ENCODE data around the gene OLFML1.

Gene OLFML1

DNA sequence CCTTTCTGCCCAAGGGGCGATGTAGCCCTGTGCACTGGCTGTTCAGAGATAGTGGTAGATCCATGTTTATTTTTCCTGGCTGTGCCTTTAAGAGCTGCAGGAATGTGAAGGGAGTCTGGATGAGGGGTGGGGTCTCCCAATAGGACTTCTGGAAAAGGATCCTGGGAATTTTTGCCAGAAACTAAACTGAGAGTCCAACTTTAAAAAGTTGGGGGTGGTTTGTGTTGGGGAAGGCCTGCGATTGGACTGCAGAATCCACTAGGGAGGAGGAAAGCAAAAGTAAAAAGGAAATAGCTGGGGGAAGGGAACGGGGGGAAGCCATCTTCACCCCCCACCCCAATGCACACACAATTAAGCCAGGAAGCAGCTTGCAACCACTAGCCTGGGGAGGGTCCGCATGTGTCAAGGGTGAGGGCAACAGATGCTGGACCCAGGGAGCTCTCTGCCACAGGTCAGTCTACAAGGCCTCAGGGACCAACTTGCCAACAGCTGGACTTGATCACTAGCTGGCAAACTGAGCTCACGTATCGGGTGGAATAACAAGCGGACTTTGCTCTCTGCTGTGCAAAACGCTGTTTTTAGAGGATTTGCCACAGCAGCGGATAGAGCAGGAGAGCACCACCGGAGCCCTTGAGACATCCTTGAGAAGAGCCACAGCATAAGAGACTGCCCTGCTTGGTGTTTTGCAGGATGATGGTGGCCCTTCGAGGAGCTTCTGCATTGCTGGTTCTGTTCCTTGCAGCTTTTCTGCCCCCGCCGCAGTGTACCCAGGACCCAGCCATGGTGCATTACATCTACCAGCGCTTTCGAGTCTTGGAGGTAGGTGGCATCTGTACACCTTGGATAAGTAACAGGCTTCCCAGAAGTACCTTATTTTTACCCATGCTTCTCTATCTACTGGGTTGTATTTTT is at the start of gene OLFML1:
Gene OLFML1 (plus strand): TSS at position 321 of the 912 bp plus-strand sequence. CDS start 370 bp downstream, at position 691.
- no peak for DNase-seq (ENCODE audit: low read depth)

DNA sequence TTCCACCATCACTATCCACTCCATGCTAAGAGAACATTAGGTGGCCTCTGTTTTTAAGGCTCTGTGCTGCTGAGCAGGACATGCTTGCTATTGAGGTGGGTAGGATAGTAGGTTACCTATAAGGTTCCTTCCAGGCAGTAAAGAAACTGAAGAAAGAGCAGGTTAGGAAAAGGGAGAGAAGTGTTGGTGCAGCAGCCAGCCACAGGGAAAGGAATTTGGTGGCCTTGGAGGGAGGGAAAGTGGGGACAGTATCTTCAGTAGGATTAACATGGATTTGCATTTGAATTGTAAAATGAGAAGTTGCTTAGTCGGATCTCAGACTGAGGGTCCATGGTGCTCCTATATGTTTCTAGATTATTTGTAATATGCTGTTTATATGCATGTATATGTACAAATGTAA is 49.2 kb upstream of the OLFML1 start:
- no peak for DNase-seq (ENCODE audit: low read depth)

DNA sequence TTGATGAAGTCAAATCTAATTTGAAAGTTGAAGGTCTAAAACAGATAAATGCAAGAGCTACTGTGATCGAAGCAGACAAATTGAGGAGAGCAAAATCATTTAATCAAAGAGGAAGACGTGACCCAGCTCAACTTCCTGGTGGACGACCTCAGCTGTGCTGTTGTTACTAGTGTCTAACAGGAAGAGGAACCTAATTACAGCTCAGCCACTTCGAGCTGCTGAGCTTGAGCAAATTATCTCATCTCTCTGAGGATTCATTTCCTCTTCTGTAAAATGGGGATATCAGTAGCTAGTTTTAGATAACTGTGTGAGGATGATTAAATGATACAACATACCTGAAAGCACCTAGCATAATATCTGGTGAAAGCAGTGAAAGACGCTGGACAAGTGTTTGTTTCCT is 48.6 kb upstream of the OLFML1 start:
- DNase-seq (ENCODE audit: low read depth) = no peak

GRCh38 chr11:7437696-7438095 is 47.6 kb upstream of the OLFML1 start:
- DNase-seq (ENCODE audit: low read depth) = peak; percentile 29

GRCh38 chr11:7439746-7440320 is 45.5 kb upstream of the OLFML1 start:
- no peak for DNase-seq (ENCODE audit: low read depth)

GRCh38 chr11:7442588-7443215 is 42.6 kb upstream of the OLFML1 start:
- peak; percentile 24 for DNase-seq (ENCODE audit: low read depth)

DNA sequence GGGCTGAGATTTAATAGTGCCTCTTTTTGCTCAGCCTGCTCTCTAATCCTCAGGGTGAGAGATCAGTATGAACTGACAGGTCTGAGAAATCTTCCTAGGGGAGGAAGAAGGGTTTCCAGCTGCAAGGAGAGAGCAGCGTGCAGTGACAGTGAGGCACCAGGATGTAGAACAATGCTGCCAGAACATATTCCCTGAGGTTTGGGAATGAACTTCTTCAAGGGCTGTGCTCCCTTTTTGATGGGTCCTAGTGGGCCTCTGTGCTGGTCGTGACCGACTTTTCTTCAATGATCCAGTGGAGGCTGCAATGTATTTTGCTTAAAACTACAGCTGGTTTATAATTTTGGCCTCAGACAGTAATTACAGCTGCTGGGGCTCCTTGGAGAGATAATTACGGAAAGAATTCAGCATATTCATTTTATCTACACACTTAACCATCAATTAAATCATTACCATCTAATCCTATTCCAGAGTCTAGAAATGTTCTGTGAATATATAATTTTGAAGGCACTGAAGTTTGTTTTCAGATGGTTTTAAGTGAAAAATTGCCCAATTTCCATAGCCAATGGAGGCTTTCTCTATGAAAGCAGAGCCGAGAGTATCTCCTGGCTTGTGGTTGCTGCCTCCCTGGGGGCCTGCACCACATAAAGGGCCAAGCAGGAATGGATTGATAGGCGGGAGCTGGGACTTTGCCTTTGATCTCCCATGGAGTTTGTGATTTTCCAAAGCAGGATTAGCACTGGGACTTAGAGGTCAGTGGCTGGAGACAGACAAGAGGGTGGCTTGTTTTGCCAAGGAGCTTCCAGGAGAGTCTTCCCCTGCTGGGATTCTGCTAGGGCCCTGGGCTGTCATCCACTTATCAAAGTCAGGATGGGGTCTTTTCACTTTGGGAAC is 41.0 kb upstream of the OLFML1 start:
- DNase-seq (ENCODE audit: low read depth) = no peak

DNA sequence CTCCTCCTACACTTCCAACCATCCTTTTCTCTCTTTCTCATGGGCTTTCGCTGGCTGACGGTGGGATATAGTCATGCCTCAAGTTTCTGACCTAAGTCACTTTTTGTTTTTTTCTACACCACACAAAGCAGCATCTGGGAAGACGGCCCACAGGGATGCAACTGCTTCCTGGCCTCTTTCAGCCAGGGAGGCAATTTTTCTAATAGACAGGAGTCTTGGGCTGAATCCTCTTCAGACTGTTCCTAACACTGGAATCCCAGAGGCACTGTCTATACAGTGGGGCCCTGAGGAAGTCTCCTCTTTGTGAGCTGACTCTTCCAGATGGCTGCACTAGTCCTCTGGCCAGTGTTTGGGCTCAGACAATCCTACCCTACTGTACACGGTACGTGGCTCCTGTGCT is 39.7 kb upstream of the OLFML1 start:
- no peak for DNase-seq (ENCODE audit: low read depth)

DNA sequence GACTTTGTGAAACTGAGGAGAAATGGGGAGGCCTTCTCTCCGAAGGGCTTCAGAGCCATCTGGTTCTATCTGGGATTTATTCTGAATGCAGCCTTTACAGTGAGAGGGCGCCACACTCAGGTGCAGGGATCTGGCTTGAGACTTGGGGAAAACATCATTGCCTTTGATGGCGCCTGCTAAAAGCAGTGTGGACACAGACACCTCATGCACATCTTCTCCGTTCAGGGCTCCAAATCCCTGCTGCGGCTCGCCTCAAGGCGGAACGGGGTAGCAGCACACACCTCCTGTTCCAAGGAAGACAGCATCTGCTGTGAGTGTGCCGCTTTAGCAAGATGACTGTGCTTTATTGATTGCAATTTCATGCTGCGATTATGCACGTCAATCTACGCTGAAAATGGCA is 37.1 kb upstream of the OLFML1 start:
- no peak for DNase-seq (ENCODE audit: low read depth)

DNA sequence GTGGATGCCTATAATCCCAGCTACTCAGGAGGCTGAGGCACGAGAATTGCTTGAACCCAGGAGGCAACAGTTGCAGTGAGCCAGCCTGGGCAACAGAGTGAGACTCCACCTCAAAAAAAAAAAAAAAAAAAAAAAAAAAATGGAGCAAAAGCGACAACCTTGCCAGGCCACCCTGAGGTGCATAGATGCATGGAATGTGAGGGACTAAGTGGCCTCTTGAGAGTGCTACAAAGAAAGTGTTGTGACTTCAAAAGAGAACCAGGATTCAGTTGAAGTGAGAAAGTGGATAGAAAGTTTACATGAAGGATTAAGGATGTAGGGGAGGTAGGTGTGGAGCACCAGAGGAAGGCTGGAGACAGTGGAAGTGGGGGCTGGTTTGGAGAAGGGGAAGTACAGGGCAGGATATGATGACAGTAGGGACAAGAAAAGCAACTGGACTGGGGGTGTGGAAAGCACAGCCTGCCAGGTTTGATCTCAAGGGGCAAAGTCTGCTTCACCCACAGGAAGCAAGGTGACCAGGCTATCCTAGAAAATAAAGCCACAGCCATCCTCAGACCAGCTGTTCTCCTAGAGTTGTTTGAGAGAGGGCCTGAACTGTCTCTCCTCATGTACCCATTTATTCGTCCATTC is 36.0 kb upstream of the OLFML1 start:
- no peak for DNase-seq (ENCODE audit: low read depth)

GRCh38 chr11:7449841-7450214 is 35.5 kb upstream of the OLFML1 start:
- no peak for DNase-seq (ENCODE audit: low read depth)

DNA sequence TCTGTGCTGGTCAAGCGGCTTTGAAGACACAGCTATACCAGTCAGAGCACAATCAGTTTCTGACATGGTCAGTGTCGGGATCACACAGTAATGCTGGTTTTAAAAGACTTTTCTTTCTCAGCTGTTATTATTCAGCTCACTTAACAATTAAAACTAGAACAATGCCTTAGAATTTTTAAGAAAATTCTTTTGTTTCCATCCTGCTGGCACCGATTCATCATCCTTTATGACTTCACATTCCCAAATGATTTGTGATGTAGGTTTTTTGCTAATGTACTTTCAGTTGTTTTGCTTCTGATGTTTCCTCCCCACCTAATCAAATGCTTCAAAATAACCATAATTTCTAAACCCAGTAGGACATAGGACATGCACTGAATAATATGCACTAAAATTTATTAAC is 34.5 kb upstream of the OLFML1 start:
- no peak for DNase-seq (ENCODE audit: low read depth)

DNA sequence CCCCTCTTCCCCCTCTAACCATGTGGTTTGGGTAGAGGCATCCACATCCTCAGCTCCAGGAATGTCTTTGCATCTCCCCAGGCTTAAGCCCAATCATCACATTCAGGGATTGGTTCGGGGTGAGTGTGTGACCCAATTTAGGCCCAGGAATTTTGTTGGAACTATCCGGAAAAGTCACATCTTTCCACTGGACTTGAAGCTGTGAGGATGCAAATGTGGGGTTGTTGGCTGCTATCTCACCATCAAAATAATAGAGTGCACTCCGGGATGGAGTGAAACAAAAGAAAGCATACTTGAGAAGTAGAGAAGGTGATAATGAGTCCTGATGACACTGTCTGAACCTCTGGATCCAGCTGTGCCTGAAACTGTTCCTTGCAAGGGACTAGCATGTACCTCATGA is 33.8 kb upstream of the OLFML1 start:
- DNase-seq (ENCODE audit: low read depth) = no peak

- DNase-seq (ENCODE audit: low read depth) = no peak
These were observed 33.3 kb upstream of the OLFML1 start for GRCh38 chr11:7451952-7452494.

DNA sequence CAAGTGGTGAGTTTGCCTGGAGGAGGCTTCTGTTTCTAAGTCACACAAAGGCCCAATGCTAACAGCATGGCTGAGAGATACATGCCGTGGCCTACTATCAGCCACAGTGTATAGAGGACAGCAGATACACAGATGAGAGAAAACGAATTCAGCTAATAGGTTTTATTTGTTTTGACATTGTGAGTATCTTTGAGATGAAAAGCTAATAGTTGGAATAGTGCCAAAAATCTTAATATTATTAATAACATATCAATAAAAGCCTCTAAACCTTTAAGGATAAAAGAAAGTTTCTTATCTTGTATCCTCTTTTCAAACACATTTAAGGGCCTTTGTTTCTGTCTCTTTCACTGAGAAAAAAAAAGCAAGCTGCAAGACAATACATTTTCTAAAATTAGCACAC is 30.5 kb upstream of the OLFML1 start:
- no peak for DNase-seq (ENCODE audit: low read depth)

DNA sequence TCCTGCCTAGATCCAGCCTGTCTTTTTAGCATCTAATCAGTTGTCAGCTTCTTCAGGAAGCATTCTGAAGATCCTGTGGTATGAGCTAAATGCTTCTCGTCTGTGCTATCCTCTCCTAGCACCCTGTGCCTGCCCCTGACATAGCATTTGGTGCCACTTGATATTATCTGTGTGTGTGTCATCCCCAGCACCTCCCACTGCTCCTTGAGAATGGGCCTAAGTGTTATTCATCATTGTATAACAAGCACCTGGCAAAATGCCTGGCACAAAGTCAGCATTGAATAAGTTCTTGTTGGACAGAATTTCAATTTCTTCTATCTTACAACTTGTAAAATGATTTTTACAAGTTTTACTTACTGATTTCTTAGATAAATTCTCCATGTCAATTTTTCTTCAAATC is 28.1 kb upstream of the OLFML1 start:
- DNase-seq (ENCODE audit: low read depth) = peak; percentile 48

- no peak for DNase-seq (ENCODE audit: low read depth)
These were observed 22.6 kb upstream of the OLFML1 start for GRCh38 chr11:7462706-7463105.

DNA sequence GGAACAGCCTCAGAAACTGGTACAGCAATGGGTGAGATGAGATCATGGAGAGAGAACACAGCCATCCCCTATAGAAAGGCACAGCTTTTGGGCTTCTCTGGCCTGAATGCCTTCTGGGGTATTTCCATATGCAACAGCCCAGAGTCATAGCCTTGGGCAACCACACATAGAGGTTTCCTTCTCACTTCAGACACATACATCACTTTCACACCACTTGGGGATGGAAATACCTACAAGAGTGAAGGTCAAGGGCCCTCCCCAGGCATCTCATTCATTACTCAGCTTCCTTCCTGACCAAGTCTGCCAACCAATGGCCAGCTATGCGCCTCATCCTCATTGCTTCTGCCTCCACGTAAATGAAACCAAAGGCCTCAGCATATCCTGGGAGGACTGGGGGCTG is 17.7 kb upstream of the OLFML1 start:
- no peak for DNase-seq (ENCODE audit: low read depth)

DNA sequence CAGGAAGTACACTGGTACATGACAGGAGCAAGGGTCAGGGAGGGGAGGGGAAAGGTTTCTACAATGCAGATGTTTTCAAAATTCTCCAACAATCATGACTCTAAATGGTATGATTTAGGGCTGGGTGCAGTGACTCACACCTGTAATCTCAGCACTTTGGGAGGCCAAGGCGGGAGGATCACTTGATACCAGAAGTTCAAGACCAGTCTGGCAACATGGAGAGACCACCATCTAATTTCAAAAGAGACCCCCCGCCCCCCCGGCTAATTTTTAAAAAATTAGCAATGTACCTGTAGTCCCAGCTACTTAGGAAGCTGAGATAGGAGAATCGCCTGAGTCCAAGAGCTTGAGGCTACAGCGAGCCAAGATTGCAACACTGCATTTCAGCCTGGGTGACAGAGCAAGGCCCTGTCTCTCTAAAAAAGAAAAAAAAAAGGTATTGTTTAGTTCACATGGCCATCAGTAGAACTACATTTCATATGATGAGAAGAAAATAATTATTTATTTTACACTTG is 15.9 kb upstream of the OLFML1 start:
- DNase-seq (ENCODE audit: low read depth) = no peak

DNA sequence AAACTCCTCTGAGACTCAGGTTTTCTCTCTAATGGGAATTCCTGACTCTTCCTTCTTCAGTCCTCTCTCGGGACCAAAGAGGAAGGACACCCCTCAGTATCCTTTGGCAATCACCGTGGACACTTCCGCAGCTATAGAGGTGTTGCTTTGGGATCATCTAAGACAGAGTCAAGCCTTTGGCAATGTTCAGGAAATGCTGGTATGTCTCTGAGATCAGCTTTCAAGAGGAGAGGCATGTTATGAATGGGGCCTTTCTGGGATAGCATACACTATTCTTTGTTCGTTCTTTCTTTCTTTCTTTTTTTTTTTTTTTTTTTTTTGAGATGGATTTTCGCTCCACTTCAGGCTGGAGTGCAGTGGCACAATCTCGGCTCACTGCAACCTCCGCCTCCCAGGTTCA is 14.2 kb upstream of the OLFML1 start:
- DNase-seq (ENCODE audit: low read depth) = no peak

- no peak for DNase-seq (ENCODE audit: low read depth)
These were observed 11.6 kb upstream of the OLFML1 start for GRCh38 chr11:7473717-7474116.
